DOHH2 (cell line): Measurements from ENCODE around the gene RCC2.

Source experiments
- EZH2phosphoT487 ChIP-seq: fragments of 200-600 bp; sonication (generic); IDR thresholded peaks from 2 replicates; pipeline ENCODE4 v1.6.1; 2017; ENCODE audit warnings: borderline replicate concordance, mild to moderate bottlenecking, antibody characterized with exemption, low read length, moderate library complexity, mixed read lengths
- TF ChIP-seq, protein P1 (sequence below): fragments of 200-600 bp; sonication (generic); IDR thresholded peaks from one replicate; pipeline ENCODE4 v1.5.1; 2014; ENCODE audit warnings: antibody characterized with exemption, mild to moderate bottlenecking, low read depth, low read length; ENCODE audit not compliant: poor library complexity, severe bottlenecking

DNA sequence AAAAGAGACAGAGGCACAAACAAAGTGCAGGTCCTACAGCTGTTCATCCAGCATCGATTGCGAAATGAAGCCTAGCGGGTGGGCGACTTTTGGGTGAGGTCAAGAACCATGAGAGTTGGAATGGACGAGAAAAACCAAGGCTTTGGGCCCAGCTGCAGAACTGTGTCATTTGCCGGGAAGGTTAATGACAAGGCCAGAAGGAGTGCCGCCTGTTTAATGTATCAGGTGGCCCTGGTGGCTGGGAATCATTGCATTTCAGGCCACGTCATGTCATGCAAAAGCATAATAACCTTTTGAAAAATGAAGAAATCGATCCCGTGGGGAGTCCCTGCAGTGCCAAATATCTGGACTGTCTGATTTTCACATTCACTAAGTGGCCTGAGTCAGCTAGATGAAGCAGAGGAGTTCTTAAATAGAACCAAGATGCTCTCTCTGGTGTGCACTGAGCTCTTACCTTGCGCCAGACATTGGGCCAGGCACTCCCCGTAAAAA lies 8.1 kb upstream of the RCC2 start:
- TF ChIP-seq, protein P1, sequence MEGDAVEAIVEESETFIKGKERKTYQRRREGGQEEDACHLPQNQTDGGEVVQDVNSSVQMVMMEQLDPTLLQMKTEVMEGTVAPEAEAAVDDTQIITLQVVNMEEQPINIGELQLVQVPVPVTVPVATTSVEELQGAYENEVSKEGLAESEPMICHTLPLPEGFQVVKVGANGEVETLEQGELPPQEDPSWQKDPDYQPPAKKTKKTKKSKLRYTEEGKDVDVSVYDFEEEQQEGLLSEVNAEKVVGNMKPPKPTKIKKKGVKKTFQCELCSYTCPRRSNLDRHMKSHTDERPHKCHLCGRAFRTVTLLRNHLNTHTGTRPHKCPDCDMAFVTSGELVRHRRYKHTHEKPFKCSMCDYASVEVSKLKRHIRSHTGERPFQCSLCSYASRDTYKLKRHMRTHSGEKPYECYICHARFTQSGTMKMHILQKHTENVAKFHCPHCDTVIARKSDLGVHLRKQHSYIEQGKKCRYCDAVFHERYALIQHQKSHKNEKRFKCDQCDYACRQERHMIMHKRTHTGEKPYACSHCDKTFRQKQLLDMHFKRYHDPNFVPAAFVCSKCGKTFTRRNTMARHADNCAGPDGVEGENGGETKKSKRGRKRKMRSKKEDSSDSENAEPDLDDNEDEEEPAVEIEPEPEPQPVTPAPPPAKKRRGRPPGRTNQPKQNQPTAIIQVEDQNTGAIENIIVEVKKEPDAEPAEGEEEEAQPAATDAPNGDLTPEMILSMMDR, result no peak
- no peak for TF ChIP-seq EZH2phosphoT487
